ENCODE results near the gene PDE6G.

- TF ChIP-seq CTCF (IDR thresholded peaks at IDR 0.05) (no peak), POLR2A (IDR thresholded peaks at IDR 0.05) (no peak)
Observed at GRCh38 chr17:81672504-81672903, 16.2 kb upstream of the PDE6G start.

Data from heart left ventricle (tissue), 13 donors.